ENCODE data around the gene ZNF550. TPM values are rescaled to one million over a fixed set of nuclear protein-coding genes. Genes with fewer than 3 reads are reported as not detected.
A peak's percentile ranks its signal among the peaks of the same experiment; 100 is the strongest.

The ZNF550 gene
- total and polyA plus RNA-seq, 9 of the 15 experiments (the other 6 are each of a cell fraction or from before 2014, with no cell fraction given): 1.6 to 11.8 (median 4.3) TPM

- no peaks in the 10 kb centered on the region for H3K4me1 ChIP-seq (replicated peaks in 1 of 2; ENCODE audit: control insufficient read depth in 2 of 2, insufficient read depth in 2 of 2, low read length in 2 of 2)
- no peaks in the 10 kb centered on the region for H3K79me2 ChIP-seq (ENCODE audit: control insufficient read depth, insufficient read depth, low read length)
- ChIA-PET CTCF (ENCODE audit: low intra/inter-chr PET ratio) (no interaction called here), POLR2A (no interaction called here)
- DNase-seq (ENCODE audit: extremely low read depth in 1 of 4, low spot score in 3 of 4) (no peak), ATAC-seq (no peak), FAIRE-seq (no peak)
- H3K4me2 ChIP-seq (ENCODE audit: insufficient read depth, low read length): no peak overlapping the region
- no peaks in the 10 kb centered on the region for H3K27me3 ChIP-seq (ENCODE audit: control insufficient read depth in 2 of 2, insufficient read depth in 2 of 2, low read length in 2 of 2)
- no peak overlapping the region for H2AFZ ChIP-seq (ENCODE audit: low read depth, low read length)
- H4K20me1 ChIP-seq (replicated peaks; ENCODE audit: control insufficient read depth, insufficient read depth, low read length): no peaks in the 10 kb centered on the region
- H3K9me1 ChIP-seq (ENCODE audit: control insufficient read depth, insufficient read depth, low read length): no peaks in the 10 kb centered on the region
- H3K9ac ChIP-seq (ENCODE audit: insufficient read depth in 1 of 2, low read depth in 2 of 2, low read length in 2 of 2): no peak overlapping the region
- H3K27ac ChIP-seq (ENCODE audit: extremely low read depth, low read depth, low read length): no peak overlapping the region
- H3K4me3 ChIP-seq: no peak overlapping the region
- TF ChIP-seq C11orf30 (IDR thresholded peaks at IDR 0.05; ENCODE audit: low read depth) (0 out of 2 replicates have a peak, but pooled peaks have one; percentile 12), MCM3 (IDR thresholded peaks at IDR 0.05) (no peak), JUN (IDR thresholded peaks at IDR 0.05; ENCODE audit: borderline replicate concordance, low read depth, low read length) (no peak), JUN (CRISPR knock-in tag; IDR thresholded peaks at IDR 0.05; ENCODE audit: borderline replicate concordance) (no peak), CHD7 (IDR thresholded peaks at IDR 0.05; ENCODE audit: low read depth, low read length) (no peak), ZNF316 (IDR thresholded peaks at IDR 0.05) (peak; percentile 30; the same call in 1 of the 2 replicates), HBP1 (CRISPR knock-in tag; IDR thresholded peaks at IDR 0.05) (no peak)
- in situ Hi-C loops (cut with MboI) (no loop called here), intact Hi-C loops (cut with micrococcal nuclease) (no loop called here)
- no peaks in the 10 kb centered on the region; the same call in 1 of the 2 replicates for H3K9me3 ChIP-seq (replicated peaks; ENCODE audit: control insufficient read depth, insufficient read depth, low read depth, low read length)
- no TSS peak for BruUV-seq (replicated peaks)
- H3K36me3 ChIP-seq (ENCODE audit: control insufficient read depth, insufficient read depth, low read length): no peaks in the 10 kb centered on the region
Observed at GRCh38 chr19:57511484-57511883, 48.2 kb downstream of the ZNF550 start.

All from K562 (cell line).